GM12874 (cell line): Measurements from ENCODE around the gene SMYD3.

Experiments used
- TF ChIP-seq, protein P1 (sequence below): IDR thresholded peaks from 2 replicates; pipeline ENCODE4 v1.5.1; 2011; ENCODE audit warnings: low read depth, mild to moderate bottlenecking, control low read depth, low read length, moderate library complexity; ENCODE audit not compliant: insufficient read depth

SMYD3 gene

DNA sequence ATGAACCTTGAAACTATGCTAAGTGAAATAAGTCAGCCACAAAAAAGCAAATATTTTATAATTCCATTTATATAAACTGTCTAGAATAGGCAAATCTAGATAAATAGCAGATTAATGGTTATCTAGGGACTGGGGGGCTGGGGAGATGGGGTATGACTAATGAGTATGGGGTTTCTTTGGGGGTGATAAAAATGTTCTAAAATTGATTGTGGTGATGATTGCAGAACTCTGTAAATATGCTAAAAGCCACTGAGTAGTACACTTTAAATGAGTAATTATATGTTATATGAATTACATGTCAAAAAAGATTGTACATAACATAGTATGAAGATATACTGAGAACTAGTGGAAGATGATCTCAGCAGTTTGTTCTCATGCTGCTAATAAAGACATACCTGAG, 677.3 kb downstream of the SMYD3 start:
- TF ChIP-seq, protein P1, sequence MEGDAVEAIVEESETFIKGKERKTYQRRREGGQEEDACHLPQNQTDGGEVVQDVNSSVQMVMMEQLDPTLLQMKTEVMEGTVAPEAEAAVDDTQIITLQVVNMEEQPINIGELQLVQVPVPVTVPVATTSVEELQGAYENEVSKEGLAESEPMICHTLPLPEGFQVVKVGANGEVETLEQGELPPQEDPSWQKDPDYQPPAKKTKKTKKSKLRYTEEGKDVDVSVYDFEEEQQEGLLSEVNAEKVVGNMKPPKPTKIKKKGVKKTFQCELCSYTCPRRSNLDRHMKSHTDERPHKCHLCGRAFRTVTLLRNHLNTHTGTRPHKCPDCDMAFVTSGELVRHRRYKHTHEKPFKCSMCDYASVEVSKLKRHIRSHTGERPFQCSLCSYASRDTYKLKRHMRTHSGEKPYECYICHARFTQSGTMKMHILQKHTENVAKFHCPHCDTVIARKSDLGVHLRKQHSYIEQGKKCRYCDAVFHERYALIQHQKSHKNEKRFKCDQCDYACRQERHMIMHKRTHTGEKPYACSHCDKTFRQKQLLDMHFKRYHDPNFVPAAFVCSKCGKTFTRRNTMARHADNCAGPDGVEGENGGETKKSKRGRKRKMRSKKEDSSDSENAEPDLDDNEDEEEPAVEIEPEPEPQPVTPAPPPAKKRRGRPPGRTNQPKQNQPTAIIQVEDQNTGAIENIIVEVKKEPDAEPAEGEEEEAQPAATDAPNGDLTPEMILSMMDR: no peak

DNA sequence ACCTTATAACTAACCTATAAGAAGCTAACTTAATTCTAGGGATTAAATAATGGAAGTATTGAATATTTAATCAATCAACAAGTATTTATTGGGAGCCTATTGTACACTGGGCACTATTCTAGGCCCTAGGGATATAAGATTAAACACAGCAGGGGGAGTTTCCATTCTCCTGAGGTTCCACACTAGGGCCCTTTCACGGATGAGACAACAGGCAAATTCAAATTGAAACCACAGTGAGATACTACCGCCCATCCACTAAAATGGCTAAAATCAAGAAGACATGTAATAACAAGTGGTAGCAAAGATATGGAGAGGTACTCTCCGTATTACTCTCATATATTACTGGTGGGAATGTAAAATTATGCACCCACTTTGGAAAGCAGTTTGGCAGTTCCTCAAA, 677.9 kb downstream of the SMYD3 start:
- TF ChIP-seq, protein P1: no peak

DNA sequence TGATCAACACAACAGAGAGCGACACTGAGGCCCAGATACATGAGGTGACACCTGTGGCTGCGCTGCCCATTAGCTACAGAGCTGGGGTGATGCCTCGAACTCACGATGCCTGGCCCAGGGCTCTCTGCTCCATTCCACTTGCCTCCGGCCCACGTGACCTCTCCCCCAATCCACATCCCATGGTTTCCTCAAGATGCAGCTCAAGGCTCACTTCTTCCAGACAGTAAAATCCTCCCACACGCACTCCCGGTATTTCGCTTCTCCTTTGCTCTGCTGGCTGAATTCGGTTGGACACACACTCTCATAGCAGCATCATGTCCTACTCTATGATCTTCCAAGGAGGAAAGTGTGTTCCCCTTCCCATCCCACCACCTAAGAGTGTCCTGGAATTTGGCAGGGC, 679.8 kb downstream of the SMYD3 start:
- TF ChIP-seq, protein P1: no peak

DNA sequence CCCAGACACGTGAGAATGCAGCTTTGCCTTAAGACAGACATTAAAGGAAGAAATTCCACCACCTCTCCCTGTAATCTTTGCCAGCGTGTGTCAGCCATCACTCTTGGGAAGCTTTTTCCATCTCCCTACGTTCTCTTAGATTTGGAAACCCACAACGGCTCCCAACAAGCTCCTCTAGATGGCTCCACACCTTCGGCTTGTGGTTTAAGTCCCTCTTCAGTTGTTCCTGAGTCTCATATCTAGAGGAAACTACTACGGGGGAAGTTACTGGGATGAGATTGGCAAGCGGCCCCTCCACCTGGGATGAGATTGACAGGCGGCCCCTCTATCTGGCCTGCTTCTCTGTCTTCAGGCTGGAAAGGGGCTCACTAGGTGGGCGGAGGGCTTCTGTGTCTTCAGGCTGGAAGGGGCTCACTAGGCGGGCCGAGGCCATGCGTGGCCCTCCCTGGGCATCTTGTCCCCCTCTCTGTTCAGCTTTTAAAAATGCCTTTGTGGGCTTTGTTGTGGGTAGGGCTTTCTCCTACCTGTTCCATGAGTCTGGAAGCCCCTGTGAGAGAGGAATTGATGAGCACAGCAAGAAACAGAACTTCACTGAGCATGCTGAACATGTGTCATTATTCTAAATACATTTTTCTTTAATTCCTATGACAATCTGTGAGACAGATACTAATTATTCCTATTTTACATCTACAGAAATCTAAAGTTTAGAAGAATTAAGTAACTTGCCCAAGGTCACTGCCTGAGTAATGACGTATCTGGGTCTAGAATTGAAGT, 681.8 kb downstream of the SMYD3 start:
- TF ChIP-seq, protein P1: no peak

DNA sequence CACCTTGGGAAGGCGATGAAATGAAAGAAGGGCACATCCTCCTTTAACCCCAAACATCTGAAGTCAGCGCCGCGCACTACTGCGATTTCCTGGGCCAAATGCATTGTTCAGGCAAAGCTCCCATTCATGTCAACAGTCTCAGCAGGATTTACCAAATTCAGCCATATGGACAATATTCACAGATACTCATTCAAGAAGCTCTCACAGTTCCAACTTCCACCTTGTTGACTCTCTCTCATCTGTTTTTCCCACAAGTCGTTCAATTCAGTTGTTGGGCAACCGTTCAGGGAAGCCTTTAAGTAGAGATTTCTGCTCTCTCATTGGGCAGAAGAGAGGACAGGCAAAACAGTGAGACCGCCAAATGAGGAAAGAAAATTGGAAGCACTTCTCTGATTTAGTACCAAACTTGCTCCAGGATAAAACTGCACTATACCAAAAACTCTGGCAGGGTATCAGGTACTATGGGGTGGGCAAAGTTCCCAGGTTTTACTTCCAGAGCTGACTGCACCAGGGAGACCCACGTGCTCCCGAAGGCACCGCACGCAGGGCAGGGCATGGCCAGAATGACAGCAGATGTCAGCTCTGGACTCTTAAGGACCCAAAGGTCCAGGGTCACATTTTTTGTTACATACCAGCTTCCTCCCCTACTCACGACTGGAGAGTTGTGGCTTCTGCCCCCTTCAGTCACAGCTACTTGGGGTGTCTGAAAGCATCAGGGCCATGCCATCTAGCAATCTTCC, 683.5 kb downstream of the SMYD3 start:
- TF ChIP-seq, protein P1: no peak

DNA sequence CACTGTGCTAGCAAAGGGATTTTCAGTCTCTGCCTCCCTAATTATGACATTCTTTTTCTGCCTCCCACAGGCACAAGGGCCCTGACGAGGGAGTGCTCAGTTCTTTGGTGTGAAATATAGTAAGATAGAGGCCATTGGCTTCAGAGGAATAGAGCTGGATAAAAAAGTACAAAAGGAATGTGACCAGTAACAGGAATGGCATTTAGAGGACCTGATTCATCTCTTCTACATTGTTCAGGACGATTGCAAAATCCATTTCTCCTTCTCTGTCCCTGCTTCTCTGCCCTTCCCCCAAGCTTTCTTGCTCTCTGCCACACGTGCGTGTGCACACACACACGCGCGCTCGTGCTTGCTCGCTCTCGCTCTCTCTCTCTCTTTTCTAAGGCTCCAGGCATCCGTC, 684.1 kb downstream of the SMYD3 start:
- TF ChIP-seq, protein P1: no peak

DNA sequence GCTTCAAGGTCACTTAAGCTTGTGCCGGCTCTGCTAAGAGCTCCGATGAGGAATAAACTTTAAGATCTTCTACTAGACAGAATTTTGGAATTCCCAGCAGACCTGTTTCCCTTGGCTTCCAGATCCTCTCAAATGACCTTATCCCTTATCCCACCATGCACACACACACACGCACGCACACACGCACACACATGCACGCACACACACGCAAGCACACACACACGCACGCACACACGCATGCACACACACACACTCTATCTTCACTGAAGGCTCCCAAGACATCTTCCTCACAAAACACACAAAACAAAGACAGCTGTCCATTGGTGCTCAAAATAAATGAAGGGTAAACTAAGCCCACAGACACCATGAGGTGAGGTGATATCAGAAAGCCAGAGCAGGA, 692.4 kb downstream of the SMYD3 start:
- TF ChIP-seq, protein P1: no peak
